Measurements from ENCODE around the gene LIMA1. TPM values are rescaled to one million over a fixed set of nuclear protein-coding genes. Genes with fewer than 3 reads are reported as not detected.

The LIMA1 gene
- polyA plus RNA-seq, 1 donor from 2014 or later: 4.4 TPM

DNA sequence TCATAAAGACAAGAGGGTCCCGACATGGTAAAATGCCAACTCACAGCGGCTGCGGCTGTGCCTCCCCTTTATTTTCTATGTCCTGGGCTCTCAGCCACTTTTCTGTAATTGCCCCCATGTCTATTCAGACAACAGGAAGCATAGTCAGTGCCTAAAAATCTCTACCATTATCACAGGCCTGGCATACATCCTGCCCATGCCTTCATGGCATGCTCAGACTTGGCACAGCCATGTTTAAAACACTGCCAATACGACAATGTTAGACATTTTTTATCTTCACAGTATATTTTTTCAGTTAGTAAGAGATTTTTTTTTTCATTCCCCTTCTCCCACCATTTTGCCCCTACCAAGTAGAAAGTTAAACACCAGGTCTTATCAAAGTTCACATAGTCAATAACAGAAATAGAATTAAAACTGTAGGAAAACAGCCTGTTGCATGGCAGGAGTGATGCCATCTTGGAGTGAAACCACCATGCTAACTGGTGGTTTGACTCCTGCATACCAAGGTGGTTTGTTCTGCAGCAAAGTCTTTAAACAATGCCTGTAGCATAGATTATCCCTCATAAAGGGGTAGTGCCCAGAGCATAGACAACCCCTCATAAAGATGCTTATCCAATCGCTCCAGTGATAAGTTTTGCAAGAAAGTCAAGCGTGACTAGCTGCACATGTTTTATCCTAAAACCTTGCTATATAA is 97.2 kb downstream of the LIMA1 start:
- TF ChIP-seq CTCF (IDR thresholded peaks at IDR 0.05; ENCODE audit: poor library complexity, severe bottlenecking) (no peak), POLR2AphosphoS5 (IDR thresholded peaks at IDR 0.05) (no peak), TAF1 (IDR thresholded peaks at IDR 0.05; ENCODE audit: low read depth) (no peak), EP300 (conservative IDR thresholded peaks at IDR 0.05; ENCODE audit: poor library complexity, severe bottlenecking) (no peak), REST (IDR thresholded peaks at IDR 0.05; ENCODE audit: borderline replicate concordance) (no peak), MXI1 (conservative IDR thresholded peaks at IDR 0.05; ENCODE audit: poor library complexity, severe bottlenecking) (no peak), RAD21 (conservative IDR thresholded peaks at IDR 0.05) (no peak), SMC3 (conservative IDR thresholded peaks at IDR 0.05; ENCODE audit: poor library complexity) (no peak), EZH2 (IDR thresholded peaks at IDR 0.05; ENCODE audit: borderline replicate concordance, insufficient read depth, low read length, poor library complexity, severe bottlenecking) (no peak)
- Histone ChIP-seq H3K79me2 (replicated peaks; ENCODE audit: insufficient read depth, low read length) (no peaks in the 10 kb centered on the region), H3K27ac (ENCODE audit: low read length) (no peak overlapping the region), H3K4me3 (ENCODE audit: low read length) (no peak overlapping the region), H3K9me3 (ENCODE audit: low read length) (no peaks in the 10 kb centered on the region), H3K9me2 (ENCODE audit: insufficient read depth, low read length) (no peaks in the 10 kb centered on the region), H2AFZ (ENCODE audit: low read depth, low read length) (no peak overlapping the region), H3K4me2 (ENCODE audit: low read length) (no peak overlapping the region), H3K27me3 (ENCODE audit: insufficient read depth, low read depth, low read length) (no peaks in the 10 kb centered on the region), H3K36me3 (ENCODE audit: insufficient read depth, low read length) (no peaks in the 10 kb centered on the region), H3K9ac (ENCODE audit: low read length) (no peak overlapping the region), H3F3A (ENCODE audit: insufficient read depth, low read length, poor library complexity, severe bottlenecking) (no peaks in the 10 kb centered on the region), H4K20me1 (ENCODE audit: insufficient read depth) (no peaks in the 10 kb centered on the region)

DNA sequence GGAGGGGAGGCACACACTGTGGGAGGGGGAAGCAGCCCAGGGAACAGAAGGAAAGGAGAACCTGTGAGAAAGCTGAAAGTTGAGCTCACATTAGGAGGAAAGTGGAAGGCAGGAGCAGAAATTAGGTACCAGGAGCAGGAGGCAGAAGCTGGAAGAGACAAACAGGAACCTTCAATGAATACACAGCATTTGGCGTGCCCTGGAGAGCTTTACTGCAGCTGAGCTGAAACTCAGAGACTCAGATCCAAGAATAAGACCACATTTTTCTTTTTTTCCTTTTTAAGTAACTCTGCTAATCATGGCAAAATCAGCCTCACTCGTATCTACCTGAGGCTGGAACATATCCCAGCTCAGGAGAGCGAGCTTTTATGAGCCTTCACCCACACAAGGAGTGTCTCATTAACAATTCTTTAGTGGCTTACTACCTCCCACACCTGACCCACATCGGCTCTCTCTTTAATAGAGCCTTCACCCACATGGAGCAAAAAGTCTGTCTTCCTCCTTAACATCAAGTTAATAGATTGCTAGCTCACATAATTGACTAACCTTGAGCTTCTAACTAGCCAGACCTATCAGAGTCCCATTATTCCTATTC is 97.9 kb downstream of the LIMA1 start:
- H3K79me2 ChIP-seq (replicated peaks; ENCODE audit: insufficient read depth, low read length): no peaks in the 10 kb centered on the region
- no peak overlapping the region for H3K9ac ChIP-seq (ENCODE audit: low read length)
- H3F3A ChIP-seq (ENCODE audit: insufficient read depth, low read length, poor library complexity, severe bottlenecking): no peaks in the 10 kb centered on the region
- no peaks in the 10 kb centered on the region for H3K9me2 ChIP-seq (ENCODE audit: insufficient read depth, low read length)
- no peak overlapping the region for H2AFZ ChIP-seq (ENCODE audit: low read depth, low read length)
- H3K9me3 ChIP-seq (ENCODE audit: low read length): no peaks in the 10 kb centered on the region
- H3K27ac ChIP-seq (ENCODE audit: low read length): no peak overlapping the region
- H3K36me3 ChIP-seq (ENCODE audit: insufficient read depth, low read length): no peaks in the 10 kb centered on the region
- H3K4me3 ChIP-seq (ENCODE audit: low read length): no peak overlapping the region
- no peak overlapping the region for H3K4me2 ChIP-seq (ENCODE audit: low read length)
- H3K27me3 ChIP-seq (ENCODE audit: insufficient read depth, low read depth, low read length): no peaks in the 10 kb centered on the region
- TF ChIP-seq RAD21 (conservative IDR thresholded peaks at IDR 0.05): no peak
- no peak for TF ChIP-seq MXI1 (conservative IDR thresholded peaks at IDR 0.05; ENCODE audit: poor library complexity, severe bottlenecking)
- TF ChIP-seq POLR2AphosphoS5 (IDR thresholded peaks at IDR 0.05): no peak
- TF ChIP-seq SMC3 (conservative IDR thresholded peaks at IDR 0.05; ENCODE audit: poor library complexity): no peak
- TF ChIP-seq REST (IDR thresholded peaks at IDR 0.05; ENCODE audit: borderline replicate concordance): no peak
- no peak for TF ChIP-seq EP300 (conservative IDR thresholded peaks at IDR 0.05; ENCODE audit: poor library complexity, severe bottlenecking)
- no peak for TF ChIP-seq CTCF (IDR thresholded peaks at IDR 0.05; ENCODE audit: poor library complexity, severe bottlenecking)
- TF ChIP-seq TAF1 (IDR thresholded peaks at IDR 0.05; ENCODE audit: low read depth): no peak
- TF ChIP-seq EZH2 (IDR thresholded peaks at IDR 0.05; ENCODE audit: borderline replicate concordance, insufficient read depth, low read length, poor library complexity, severe bottlenecking): no peak
- no peaks in the 10 kb centered on the region for H4K20me1 ChIP-seq (ENCODE audit: insufficient read depth)

All from neural cell (in vitro differentiated cells).